Measurements from ENCODE around the gene CACNG4. TPM values are rescaled to one million over a fixed set of nuclear protein-coding genes. Genes with fewer than 3 reads are reported as not detected.

Gene CACNG4
- total RNA-seq, 1 experiment from 2014 or later: not detected

GRCh38 chr17:66941773-66942450, 22.6 kb upstream of the CACNG4 start:
- Histone ChIP-seq H3K4me3 (replicated peaks in 1 of 2; ENCODE audit: low read depth in 1 of 2, low read length in 2 of 2) (no peak overlapping the region), H4K20me1 (ENCODE audit: insufficient read depth) (no peaks in the 10 kb centered on the region), H3K4me1 (ENCODE audit: control insufficient read depth in 1 of 2, insufficient read depth in 2 of 2, low read length in 2 of 2) (peaks cover 0 to 11% of the 10 kb centered on the region in 2 experiments; a peak in 1 of 4 replicates), H3K27ac (ENCODE audit: low read depth, low read length) (no peak overlapping the region), H3K4me2 (ENCODE audit: low read length) (no peak overlapping the region), H3K79me2 (ENCODE audit: insufficient read depth, low read length) (no peaks in the 10 kb centered on the region), H2AFZ (ENCODE audit: low read depth, low read length, poor library complexity, severe bottlenecking) (no peak overlapping the region), H3K27me3 (ENCODE audit: insufficient read depth, low read length) (no peaks in the 10 kb centered on the region), H3K9me2 (ENCODE audit: insufficient read depth) (no peaks in the 10 kb centered on the region), H3K9me3 (ENCODE audit: control insufficient read depth in 1 of 2, insufficient read depth in 1 of 2, low read depth in 1 of 2, low read length in 2 of 2) (peaks cover 0 to 8% of the 10 kb centered on the region in 2 experiments; a peak in 1 of 4 replicates), H3K9ac (ENCODE audit: low read length) (no peak overlapping the region), H3K36me3 (ENCODE audit: control insufficient read depth in 1 of 2, insufficient read depth in 2 of 2, low read length in 2 of 2) (no peaks in the 10 kb centered on the region)
- no peak for TF ChIP-seq POLR2AphosphoS5 (IDR thresholded peaks at IDR 0.05; ENCODE audit: low read depth, low read length)
- TF ChIP-seq SRF (IDR thresholded peaks at IDR 0.05; ENCODE audit: low read depth): no peak
- no peak for TF ChIP-seq SP1 (IDR thresholded peaks at IDR 0.05; ENCODE audit: low read depth)
- no peak for TF ChIP-seq POLR2A (IDR thresholded peaks at IDR 0.05; ENCODE audit: borderline replicate concordance, extremely low read depth, insufficient read depth, insufficient read length)
- TF ChIP-seq CTCF (IDR thresholded peaks at IDR 0.05 in 2 of 3, conservative IDR thresholded peaks at IDR 0.05 in 1 of 3; ENCODE audit: borderline replicate concordance in 1 of 3, insufficient read depth in 1 of 3, low read depth in 2 of 3, low read length in 2 of 3): no peak
- TF ChIP-seq JUND (IDR thresholded peaks at IDR 0.05): no peak
- TF ChIP-seq FOSL1 (IDR thresholded peaks at IDR 0.05; ENCODE audit: low read depth): no peak
- TF ChIP-seq SIN3A (IDR thresholded peaks at IDR 0.05; ENCODE audit: low read depth): no peak
- TF ChIP-seq CEBPB (IDR thresholded peaks at IDR 0.05; ENCODE audit: low read depth): no peak
- TF ChIP-seq ZBTB33 (IDR thresholded peaks at IDR 0.05; ENCODE audit: extremely low read depth, insufficient replicate concordance, low read length): no peak
- TF ChIP-seq ELF1 (IDR thresholded peaks at IDR 0.05; ENCODE audit: borderline replicate concordance, low read depth): no peak
- no peak for TF ChIP-seq ZFX (IDR thresholded peaks at IDR 0.05)
- TF ChIP-seq ATF3 (IDR thresholded peaks at IDR 0.05): no peak
- no peak for TF ChIP-seq ZNF274 (IDR thresholded peaks at IDR 0.05; ENCODE audit: low read depth, low read length)
- TF ChIP-seq EGR1 (IDR thresholded peaks at IDR 0.05; ENCODE audit: low read depth): no peak
- TF ChIP-seq CBX3 (IDR thresholded peaks at IDR 0.05; ENCODE audit: low read depth): no peak
- ChIA-PET POLR2A (no interaction called here), RAD21 (ENCODE audit: low non-redundant PET in 1 of 2, low total read pairs in 2 of 2, uncharacterized antibody in 2 of 2, unreplicated experiment in 2 of 2) (no interaction called here), CTCF (no interaction called here)
- ATAC-seq: no peak
- DNase-seq (ENCODE audit: low read depth, low spot score): no peak
- no TSS peak for BruUV-seq (replicated peaks)
- intact Hi-C loops (cut with micrococcal nuclease): no loop called here

Measured in HCT116 (cell line).